Left ventricle myocardium inferior (tissue), 1 donor: ENCODE results near the gene PLPP1. TPM values are rescaled to one million over a fixed set of nuclear protein-coding genes. Genes with fewer than 3 reads are reported as not detected.

Experiments used
- DNase-seq: peaks from one replicate; pipeline ENCODE4 v3.0.0-alpha.2; 2020
- H3K27ac ChIP-seq: fragments of 200-600 bp; replicated peaks from 2 replicates; pipeline ENCODE4 v1.8.0; 2021
- H3K27me3 ChIP-seq: fragments of 200-600 bp; 2 replicates; pipeline ENCODE4 v1.8.0; 2021; ENCODE audit warnings: low read depth
- H3K36me3 ChIP-seq: fragments of 200-600 bp; 2 replicates; pipeline ENCODE4 v1.8.0; 2021
- H3K4me1 ChIP-seq: fragments of 200-600 bp; 2 replicates; pipeline ENCODE4 v1.8.0; 2021
- H3K4me3 ChIP-seq: fragments of 200-600 bp; 2 replicates; pipeline ENCODE4 v1.8.0; 2021; ENCODE audit warnings: mild to moderate bottlenecking, moderate library complexity
- H3K9me3 ChIP-seq: fragments of 200-600 bp; replicated peaks from 2 replicates; pipeline ENCODE4 v1.8.0; 2021
- intact Hi-C: fragments of 100-400 bp; cut with micrococcal nuclease; formaldehyde crosslinking; loops from one replicate; pipeline ENCODE4 v1.11.0; 2022
- total RNA-seq: library from RNA; stranded (reverse); fragmentation: NEBNext Ultra II Directional; extraction: Animal tissue kit (Norgen Biotek cat#: 25700); gene quantifications from one replicate; pipeline ENCODE4 v1.2.1, GENCODE V29; 2021
- TF ChIP-seq, protein P1 (sequence below): fragments of 200-600 bp; IDR thresholded peaks from 2 replicates; pipeline ENCODE4 v1.8.0; 2021; ENCODE audit warnings: antibody characterized with exemption, mild to moderate bottlenecking, borderline replicate concordance
- donor health status: DM: no; HTN: yes; CAD: no; lungs with severe emphysema.

The PLPP1 gene
- total RNA-seq, 1 donor from 2014 or later: 72.6 TPM

- TF ChIP-seq, protein P1, sequence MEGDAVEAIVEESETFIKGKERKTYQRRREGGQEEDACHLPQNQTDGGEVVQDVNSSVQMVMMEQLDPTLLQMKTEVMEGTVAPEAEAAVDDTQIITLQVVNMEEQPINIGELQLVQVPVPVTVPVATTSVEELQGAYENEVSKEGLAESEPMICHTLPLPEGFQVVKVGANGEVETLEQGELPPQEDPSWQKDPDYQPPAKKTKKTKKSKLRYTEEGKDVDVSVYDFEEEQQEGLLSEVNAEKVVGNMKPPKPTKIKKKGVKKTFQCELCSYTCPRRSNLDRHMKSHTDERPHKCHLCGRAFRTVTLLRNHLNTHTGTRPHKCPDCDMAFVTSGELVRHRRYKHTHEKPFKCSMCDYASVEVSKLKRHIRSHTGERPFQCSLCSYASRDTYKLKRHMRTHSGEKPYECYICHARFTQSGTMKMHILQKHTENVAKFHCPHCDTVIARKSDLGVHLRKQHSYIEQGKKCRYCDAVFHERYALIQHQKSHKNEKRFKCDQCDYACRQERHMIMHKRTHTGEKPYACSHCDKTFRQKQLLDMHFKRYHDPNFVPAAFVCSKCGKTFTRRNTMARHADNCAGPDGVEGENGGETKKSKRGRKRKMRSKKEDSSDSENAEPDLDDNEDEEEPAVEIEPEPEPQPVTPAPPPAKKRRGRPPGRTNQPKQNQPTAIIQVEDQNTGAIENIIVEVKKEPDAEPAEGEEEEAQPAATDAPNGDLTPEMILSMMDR: no peak
- Histone ChIP-seq H3K4me1 (peaks cover 56% of the 10 kb centered on the region), H3K9me3 (no peaks in the 10 kb centered on the region), H3K27ac (peak overlapping the region; percentile 85), H3K27me3 (no peaks in the 10 kb centered on the region), H3K36me3 (no peaks in the 10 kb centered on the region), H3K4me3 (no peak overlapping the region)
- intact Hi-C loops: no loop called here
- peak; percentile 59 for DNase-seq
Measured at GRCh38 chr5:55577353-55578060, 42.7 kb upstream of the PLPP1 start.

DNA sequence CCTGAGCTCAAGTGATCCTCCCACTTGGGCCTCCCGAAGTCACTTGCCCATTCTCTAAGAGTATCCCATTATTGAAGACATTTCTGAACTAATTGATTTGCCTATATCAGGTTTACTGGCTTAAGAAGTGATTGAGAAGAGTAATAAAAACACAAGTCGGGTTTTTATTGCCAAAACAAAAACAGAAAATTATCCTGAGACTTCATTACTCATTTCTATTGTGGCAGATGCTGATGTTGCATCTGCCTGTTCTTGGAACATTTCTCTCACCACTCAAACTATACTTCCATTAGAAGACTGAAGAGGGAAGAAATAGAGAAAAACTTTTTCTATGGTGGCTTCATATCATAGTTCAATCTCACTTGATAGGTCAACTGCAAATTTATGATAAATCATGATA lies 41.9 kb upstream of the PLPP1 start:
- intact Hi-C loops: no loop called here

DNA sequence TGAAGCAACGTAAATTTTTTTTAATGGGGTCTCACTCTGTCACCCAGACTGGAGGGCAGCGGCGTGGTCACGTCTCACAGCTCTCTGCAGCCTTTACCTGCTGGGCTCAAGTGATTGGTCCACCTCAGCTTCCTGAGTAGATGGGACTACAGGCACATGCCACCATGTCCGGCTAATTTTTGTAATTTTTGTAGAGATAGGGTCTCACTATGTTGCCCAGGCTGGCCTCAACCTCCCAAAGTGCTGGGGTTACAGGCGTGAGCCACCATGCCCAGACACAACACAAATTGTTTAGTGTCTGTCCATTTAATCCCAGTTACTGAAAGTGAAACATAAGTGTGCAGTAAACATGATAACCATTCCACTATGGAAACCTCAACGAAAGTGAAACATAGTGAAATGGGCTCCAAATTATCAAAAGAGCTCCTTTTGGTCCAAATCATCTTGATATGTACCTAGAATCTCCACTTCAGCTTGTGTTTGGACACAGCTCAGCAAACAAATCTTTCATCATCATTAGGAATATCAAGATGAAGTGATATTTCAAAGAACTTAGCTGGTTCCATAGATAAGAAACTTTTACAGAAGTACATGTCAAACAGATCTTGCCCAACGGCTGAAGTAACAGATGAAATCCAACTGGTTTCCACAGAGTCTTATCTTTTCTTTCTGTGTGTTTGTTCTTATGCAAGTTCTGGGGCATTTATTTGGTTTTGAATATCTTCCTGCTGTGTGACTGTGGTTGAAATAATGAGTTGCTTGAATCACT lies 41.2 kb upstream of the PLPP1 start:
- H3K27ac ChIP-seq: peak overlapping the region; percentile 85
- intact Hi-C loops: no loop called here
- TF ChIP-seq, protein P1: no peak

More for the DNA sequence above, 41.9 kb upstream of the PLPP1 start:
- TF ChIP-seq, protein P1: no peak
- Histone ChIP-seq H3K4me3 (no peak overlapping the region), H3K27me3 (no peaks in the 10 kb centered on the region), H3K36me3 (no peaks in the 10 kb centered on the region), H3K27ac (peak overlapping the region; percentile 85), H3K4me1 (peaks cover 48% of the 10 kb centered on the region), H3K9me3 (no peaks in the 10 kb centered on the region)
- DNase-seq: no peak

GRCh38 chr5:55572600-55572999 lies 37.8 kb upstream of the PLPP1 start:
- Histone ChIP-seq H3K27ac (no peak overlapping the region), H3K9me3 (no peaks in the 10 kb centered on the region), H3K4me3 (no peak overlapping the region), H3K36me3 (no peaks in the 10 kb centered on the region), H3K4me1 (peaks cover 36% of the 10 kb centered on the region), H3K27me3 (no peaks in the 10 kb centered on the region)
- TF ChIP-seq, protein P1: no peak
- intact Hi-C loops: no loop called here
- DNase-seq: no peak

More for the DNA sequence above, 41.2 kb upstream of the PLPP1 start:
- DNase-seq: no peak
- Histone ChIP-seq H3K9me3 (no peaks in the 10 kb centered on the region), H3K27me3 (no peaks in the 10 kb centered on the region), H3K4me3 (no peak overlapping the region), H3K36me3 (no peaks in the 10 kb centered on the region), H3K4me1 (peaks cover 44% of the 10 kb centered on the region)

- TF ChIP-seq, protein P1: no peak
- no peaks in the 10 kb centered on the region for H3K36me3 ChIP-seq
- no peaks in the 10 kb centered on the region for H3K27me3 ChIP-seq
- no peaks in the 10 kb centered on the region for H3K9me3 ChIP-seq
- H3K4me1 ChIP-seq: peaks cover 30% of the 10 kb centered on the region
- H3K4me3 ChIP-seq: no peak overlapping the region
- intact Hi-C loops: no loop called here
- no peak for DNase-seq
- H3K27ac ChIP-seq: no peak overlapping the region
Measured at GRCh38 chr5:55572020-55572419, 37.3 kb upstream of the PLPP1 start.
